Measurements from ENCODE around the gene JARID2.

DNA sequence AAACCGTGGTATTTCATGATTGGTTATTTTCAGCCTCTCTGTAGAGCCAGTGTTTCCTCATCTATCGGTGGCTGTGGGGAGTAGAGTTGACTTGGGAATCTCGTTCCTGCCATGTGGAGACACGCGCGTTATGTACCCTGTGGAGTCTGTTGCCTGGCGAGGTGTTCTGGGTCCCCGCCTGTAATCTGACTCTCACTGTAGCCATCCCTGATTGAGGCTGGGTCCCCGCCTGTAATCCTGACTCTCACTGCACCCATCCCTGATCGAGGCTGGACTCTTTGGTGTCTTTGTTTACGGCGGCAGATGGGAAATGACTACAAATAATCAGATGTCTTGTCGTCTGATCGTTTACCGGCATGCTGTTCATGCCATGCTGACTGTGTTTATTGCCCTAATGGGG is 263.1 kb downstream of the JARID2 start:
- TF ChIP-seq, protein P1, sequence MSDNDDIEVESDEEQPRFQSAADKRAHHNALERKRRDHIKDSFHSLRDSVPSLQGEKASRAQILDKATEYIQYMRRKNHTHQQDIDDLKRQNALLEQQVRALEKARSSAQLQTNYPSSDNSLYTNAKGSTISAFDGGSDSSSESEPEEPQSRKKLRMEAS (IDR thresholded peaks at IDR 0.05): no peak
- TF ChIP-seq, protein P2, sequence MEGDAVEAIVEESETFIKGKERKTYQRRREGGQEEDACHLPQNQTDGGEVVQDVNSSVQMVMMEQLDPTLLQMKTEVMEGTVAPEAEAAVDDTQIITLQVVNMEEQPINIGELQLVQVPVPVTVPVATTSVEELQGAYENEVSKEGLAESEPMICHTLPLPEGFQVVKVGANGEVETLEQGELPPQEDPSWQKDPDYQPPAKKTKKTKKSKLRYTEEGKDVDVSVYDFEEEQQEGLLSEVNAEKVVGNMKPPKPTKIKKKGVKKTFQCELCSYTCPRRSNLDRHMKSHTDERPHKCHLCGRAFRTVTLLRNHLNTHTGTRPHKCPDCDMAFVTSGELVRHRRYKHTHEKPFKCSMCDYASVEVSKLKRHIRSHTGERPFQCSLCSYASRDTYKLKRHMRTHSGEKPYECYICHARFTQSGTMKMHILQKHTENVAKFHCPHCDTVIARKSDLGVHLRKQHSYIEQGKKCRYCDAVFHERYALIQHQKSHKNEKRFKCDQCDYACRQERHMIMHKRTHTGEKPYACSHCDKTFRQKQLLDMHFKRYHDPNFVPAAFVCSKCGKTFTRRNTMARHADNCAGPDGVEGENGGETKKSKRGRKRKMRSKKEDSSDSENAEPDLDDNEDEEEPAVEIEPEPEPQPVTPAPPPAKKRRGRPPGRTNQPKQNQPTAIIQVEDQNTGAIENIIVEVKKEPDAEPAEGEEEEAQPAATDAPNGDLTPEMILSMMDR (IDR thresholded peaks at IDR 0.05; ENCODE audit: low read depth, low read length, missing input control): no peak
- TF ChIP-seq, protein P3, sequence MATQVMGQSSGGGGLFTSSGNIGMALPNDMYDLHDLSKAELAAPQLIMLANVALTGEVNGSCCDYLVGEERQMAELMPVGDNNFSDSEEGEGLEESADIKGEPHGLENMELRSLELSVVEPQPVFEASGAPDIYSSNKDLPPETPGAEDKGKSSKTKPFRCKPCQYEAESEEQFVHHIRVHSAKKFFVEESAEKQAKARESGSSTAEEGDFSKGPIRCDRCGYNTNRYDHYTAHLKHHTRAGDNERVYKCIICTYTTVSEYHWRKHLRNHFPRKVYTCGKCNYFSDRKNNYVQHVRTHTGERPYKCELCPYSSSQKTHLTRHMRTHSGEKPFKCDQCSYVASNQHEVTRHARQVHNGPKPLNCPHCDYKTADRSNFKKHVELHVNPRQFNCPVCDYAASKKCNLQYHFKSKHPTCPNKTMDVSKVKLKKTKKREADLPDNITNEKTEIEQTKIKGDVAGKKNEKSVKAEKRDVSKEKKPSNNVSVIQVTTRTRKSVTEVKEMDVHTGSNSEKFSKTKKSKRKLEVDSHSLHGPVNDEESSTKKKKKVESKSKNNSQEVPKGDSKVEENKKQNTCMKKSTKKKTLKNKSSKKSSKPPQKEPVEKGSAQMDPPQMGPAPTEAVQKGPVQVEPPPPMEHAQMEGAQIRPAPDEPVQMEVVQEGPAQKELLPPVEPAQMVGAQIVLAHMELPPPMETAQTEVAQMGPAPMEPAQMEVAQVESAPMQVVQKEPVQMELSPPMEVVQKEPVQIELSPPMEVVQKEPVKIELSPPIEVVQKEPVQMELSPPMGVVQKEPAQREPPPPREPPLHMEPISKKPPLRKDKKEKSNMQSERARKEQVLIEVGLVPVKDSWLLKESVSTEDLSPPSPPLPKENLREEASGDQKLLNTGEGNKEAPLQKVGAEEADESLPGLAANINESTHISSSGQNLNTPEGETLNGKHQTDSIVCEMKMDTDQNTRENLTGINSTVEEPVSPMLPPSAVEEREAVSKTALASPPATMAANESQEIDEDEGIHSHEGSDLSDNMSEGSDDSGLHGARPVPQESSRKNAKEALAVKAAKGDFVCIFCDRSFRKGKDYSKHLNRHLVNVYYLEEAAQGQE (IDR thresholded peaks at IDR 0.05): no peak
- TF ChIP-seq RXRA (IDR thresholded peaks at IDR 0.05) (no peak), RAD21 (IDR thresholded peaks at IDR 0.05) (no peak), EGR1 (IDR thresholded peaks at IDR 0.05; ENCODE audit: low read depth in 2 of 2) (no peak), TAF1 (conservative IDR thresholded peaks at IDR 0.05) (no peak), FOXA1 (IDR thresholded peaks at IDR 0.05) (no peak), YY1 (IDR thresholded peaks at IDR 0.05) (no peak), JUND (IDR thresholded peaks at IDR 0.05) (no peak), NR2F2 (IDR thresholded peaks at IDR 0.05) (no peak)
- TF ChIP-seq, protein P4, sequence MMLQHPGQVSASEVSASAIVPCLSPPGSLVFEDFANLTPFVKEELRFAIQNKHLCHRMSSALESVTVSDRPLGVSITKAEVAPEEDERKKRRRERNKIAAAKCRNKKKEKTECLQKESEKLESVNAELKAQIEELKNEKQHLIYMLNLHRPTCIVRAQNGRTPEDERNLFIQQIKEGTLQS (IDR thresholded peaks at IDR 0.05): no peak
- TF ChIP-seq, protein P5, sequence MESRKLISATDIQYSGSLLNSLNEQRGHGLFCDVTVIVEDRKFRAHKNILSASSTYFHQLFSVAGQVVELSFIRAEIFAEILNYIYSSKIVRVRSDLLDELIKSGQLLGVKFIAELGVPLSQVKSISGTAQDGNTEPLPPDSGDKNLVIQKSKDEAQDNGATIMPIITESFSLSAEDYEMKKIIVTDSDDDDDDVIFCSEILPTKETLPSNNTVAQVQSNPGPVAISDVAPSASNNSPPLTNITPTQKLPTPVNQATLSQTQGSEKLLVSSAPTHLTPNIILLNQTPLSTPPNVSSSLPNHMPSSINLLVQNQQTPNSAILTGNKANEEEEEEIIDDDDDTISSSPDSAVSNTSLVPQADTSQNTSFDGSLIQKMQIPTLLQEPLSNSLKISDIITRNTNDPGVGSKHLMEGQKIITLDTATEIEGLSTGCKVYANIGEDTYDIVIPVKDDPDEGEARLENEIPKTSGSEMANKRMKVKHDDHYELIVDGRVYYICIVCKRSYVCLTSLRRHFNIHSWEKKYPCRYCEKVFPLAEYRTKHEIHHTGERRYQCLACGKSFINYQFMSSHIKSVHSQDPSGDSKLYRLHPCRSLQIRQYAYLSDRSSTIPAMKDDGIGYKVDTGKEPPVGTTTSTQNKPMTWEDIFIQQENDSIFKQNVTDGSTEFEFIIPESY (IDR thresholded peaks at IDR 0.05): no peak

Data from liver (tissue), 3 donors.